Ascending aorta (tissue), 2 donors: ENCODE data around the gene MAMDC4. TPM values are rescaled to one million over a fixed set of nuclear protein-coding genes. Genes with fewer than 3 reads are reported as not detected.

Source experiments
- DNase-seq, 2 donors: peaks; one replicate each; pipeline ENCODE4 v3.0.0-alpha.2; 2019; ENCODE audit warnings: low spot score in 2 of 2
- H3K27ac ChIP-seq, 2 donors: fragments of 200-600 bp; sonication (generic); one replicate each; pipeline ENCODE4 v1.5.1; 2016 to 2017; ENCODE audit warnings: mild to moderate bottlenecking in 1 of 2
- H3K27me3 ChIP-seq: fragments of 200-600 bp; sonication (generic); one replicate; pipeline ENCODE4 v1.5.1; 2017
- H3K36me3 ChIP-seq, 2 donors: fragments of 200-600 bp; sonication (generic); one replicate each; pipeline ENCODE4 v1.5.1; 2016
- H3K4me1 ChIP-seq, 2 donors: fragments of 200-600 bp; sonication (generic); one replicate each; pipeline ENCODE4 v1.5.1; 2016 to 2017; ENCODE audit warnings: mild to moderate bottlenecking in 1 of 2
- H3K4me3 ChIP-seq, 2 donors: fragments of 200-600 bp; sonication (generic); one replicate each; pipeline ENCODE4 v1.5.1; 2016 to 2017; ENCODE audit warnings: mild to moderate bottlenecking in 1 of 2
- H3K9me3 ChIP-seq, 2 donors: fragments of 200-600 bp; sonication (generic); one replicate each; pipeline ENCODE4 v1.5.1; 2016
- intact Hi-C: fragments of 100-400 bp; cut with DNase I; formaldehyde crosslinking; loops from one replicate; pipeline ENCODE4 v1.15.1; 2023
- total RNA-seq: library from RNA; depleted of rRNA; stranded (reverse); fragments of >200 nt; gene quantifications from one replicate; pipeline ENCODE4 v1.1.0, GENCODE V29; 2016
- TF ChIP-seq, protein P1 (sequence below), 3 experiments: fragments of 200-600 bp in 2 of 3; fragments of 450-650 bp in 1 of 3; sonication (generic) in 2 of 3; IDR thresholded peaks; one replicate each; pipeline ENCODE4 v1.5.1; 2016 to 2019; ENCODE audit warnings: antibody characterized with exemption in 3 of 3, mild to moderate bottlenecking in 1 of 3, moderate library complexity in 1 of 3

MAMDC4 gene
- total RNA-seq, 1 donor from 2014 or later = 5.0 TPM

DNA sequence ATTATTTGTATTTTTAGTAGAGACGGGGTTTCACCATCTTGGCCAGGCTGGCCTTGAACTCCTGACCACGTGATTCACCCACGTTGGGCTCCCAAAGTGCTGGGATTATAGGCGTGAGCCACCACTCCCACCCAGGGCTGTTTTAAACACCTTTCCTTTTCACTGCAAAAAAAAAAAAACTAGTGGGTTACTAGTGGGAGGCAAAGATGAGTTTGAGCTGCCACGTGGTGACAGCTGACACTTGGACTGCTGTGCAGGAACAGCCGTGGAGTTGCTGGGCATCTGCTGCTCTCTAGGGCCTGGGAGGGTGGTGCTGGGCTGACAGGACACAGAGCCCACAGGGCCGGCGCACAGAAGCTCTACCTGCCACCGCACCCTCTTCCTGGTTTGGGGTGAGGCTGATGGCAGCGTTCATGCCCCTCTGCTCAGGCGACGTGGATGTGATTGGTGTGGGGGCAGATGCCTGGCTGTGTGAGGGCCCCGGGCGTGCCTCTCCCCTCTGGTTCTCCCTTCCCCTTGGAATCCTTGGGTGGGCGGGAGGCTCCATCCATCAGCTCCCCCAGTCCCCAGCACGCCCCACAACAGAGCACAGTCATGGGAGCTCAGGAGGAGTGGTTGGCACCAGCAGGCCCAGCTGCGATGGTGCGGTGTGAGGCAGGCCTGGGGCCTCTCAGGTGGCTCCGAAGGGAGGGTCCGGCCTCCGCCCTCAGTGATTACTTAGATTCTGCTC, 27.5 kb upstream of the MAMDC4 start:
- DNase-seq = no peak
- no peaks in the 10 kb centered on the region for H3K9me3 ChIP-seq
- H3K27ac ChIP-seq = no peak overlapping the region
- H3K36me3 ChIP-seq = peaks cover 43 to 55% of the 10 kb centered on the region in 2 donors
- TF ChIP-seq, protein P1, sequence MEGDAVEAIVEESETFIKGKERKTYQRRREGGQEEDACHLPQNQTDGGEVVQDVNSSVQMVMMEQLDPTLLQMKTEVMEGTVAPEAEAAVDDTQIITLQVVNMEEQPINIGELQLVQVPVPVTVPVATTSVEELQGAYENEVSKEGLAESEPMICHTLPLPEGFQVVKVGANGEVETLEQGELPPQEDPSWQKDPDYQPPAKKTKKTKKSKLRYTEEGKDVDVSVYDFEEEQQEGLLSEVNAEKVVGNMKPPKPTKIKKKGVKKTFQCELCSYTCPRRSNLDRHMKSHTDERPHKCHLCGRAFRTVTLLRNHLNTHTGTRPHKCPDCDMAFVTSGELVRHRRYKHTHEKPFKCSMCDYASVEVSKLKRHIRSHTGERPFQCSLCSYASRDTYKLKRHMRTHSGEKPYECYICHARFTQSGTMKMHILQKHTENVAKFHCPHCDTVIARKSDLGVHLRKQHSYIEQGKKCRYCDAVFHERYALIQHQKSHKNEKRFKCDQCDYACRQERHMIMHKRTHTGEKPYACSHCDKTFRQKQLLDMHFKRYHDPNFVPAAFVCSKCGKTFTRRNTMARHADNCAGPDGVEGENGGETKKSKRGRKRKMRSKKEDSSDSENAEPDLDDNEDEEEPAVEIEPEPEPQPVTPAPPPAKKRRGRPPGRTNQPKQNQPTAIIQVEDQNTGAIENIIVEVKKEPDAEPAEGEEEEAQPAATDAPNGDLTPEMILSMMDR (IDR thresholded peaks at IDR 0.05) = no peak
- no peak overlapping the region for H3K4me3 ChIP-seq
- peaks cover 0 to 8% of the 10 kb centered on the region in 2 donors for H3K4me1 ChIP-seq
- no peaks in the 10 kb centered on the region for H3K27me3 ChIP-seq
- intact Hi-C loops = no loop called here

GRCh38 chr9:136825295-136826187, 26.6 kb upstream of the MAMDC4 start:
- intact Hi-C loops = no loop called here
- Histone ChIP-seq H3K4me1 (peaks cover 0 to 8% of the 10 kb centered on the region in 2 donors), H3K9me3 (no peaks in the 10 kb centered on the region), H3K4me3 (no peak overlapping the region), H3K27ac (no peak overlapping the region), H3K36me3 (peaks cover 51 to 64% of the 10 kb centered on the region in 2 donors), H3K27me3 (no peaks in the 10 kb centered on the region)
- no peak for DNase-seq
- TF ChIP-seq, protein P1 (IDR thresholded peaks at IDR 0.05) = no peak

DNA sequence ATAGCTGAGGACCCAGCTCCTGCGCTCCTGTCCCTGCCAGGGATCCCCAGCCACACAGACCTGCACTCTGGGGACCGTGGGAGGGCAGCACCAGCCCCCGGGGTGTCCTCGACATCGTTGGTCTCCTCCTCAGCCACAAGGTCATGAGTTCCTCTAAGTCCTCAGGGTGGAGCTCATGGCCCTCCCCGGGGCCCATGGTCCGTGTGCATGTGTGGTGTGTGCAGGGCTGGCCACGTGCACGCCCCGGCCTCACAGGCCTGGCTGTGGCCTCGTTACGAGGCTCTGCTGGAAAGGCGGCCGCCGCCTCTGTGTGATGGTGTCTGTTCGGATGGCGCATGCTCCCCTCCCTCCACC, 26.0 kb upstream of the MAMDC4 start:
- DNase-seq = no peak
- no peak overlapping the region for H3K27ac ChIP-seq
- TF ChIP-seq, protein P1 (IDR thresholded peaks at IDR 0.05) = no peak
- no peaks in the 10 kb centered on the region for H3K27me3 ChIP-seq
- peaks cover 58 to 70% of the 10 kb centered on the region in 2 donors for H3K36me3 ChIP-seq
- H3K4me1 ChIP-seq = peaks cover 0 to 4% of the 10 kb centered on the region in 2 donors
- intact Hi-C loops = no loop called here
- H3K9me3 ChIP-seq = no peaks in the 10 kb centered on the region
- no peak overlapping the region for H3K4me3 ChIP-seq

DNA sequence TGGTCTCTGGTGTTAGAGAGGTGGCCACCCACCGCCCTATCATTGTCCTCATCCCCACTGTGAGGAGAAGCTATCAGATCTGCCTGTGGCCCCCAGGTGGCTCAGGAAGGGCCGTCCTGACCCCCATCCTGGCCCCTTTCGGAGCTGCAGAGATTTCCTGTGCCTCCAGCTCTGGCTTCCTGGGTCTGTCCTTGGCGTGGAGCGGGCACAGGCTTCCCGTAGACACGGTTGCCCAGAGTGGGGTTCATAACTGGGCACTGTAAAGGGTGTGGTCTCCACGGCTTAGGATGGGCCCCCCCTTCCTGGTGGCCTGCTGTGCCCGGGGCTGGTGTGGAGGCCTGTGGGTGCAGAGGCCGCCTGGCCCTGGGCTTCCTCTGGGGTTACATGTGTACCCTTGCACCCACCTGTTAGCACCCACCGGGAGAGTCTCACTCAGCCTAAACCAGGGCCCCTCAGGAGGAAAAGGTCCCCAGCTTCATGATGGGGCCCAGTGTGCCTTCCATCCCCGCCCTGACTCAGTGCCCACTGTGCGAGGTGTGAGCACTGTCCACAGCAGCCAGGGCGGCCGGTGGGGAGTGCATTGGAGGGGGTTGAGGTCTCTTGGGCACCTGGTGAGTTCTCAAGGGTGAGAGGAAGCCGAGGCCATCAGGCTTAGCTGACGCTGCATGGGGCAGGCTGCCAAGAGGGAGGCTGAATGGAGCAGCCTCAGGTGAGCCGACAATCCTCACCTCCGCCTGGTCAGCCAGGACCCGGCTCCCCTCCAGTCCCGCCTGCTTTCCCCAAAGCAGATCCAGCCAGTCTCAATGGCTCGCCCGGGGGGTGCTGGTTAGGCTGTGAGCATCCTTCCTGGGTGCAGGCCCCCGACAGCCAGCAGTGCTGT, 25.2 kb upstream of the MAMDC4 start:
- peaks cover 65 to 78% of the 10 kb centered on the region in 2 donors for H3K36me3 ChIP-seq
- no peak overlapping the region for H3K27ac ChIP-seq
- intact Hi-C loops = no loop called here

More for the DNA sequence above, 25.2 kb upstream of the MAMDC4 start:
- Histone ChIP-seq H3K27me3 (no peaks in the 10 kb centered on the region), H3K4me1 (no peaks in the 10 kb centered on the region), H3K4me3 (no peak overlapping the region), H3K9me3 (no peaks in the 10 kb centered on the region)
- DNase-seq = no peak
- TF ChIP-seq, protein P1 (IDR thresholded peaks at IDR 0.05) = no peak
